Activated CD4-positive, alpha-beta T cell treated with anti-CD3 and anti-CD28 coated beads, Interleukin-2, Interleukin-4, amounts not matched to agents 100 ng/mL and 50 ng/mL, durations not matched to agents 16 hours and 8 hours (primary cell): ENCODE results near the gene NXT1.

Source experiments
- DNase-seq: peaks from one replicate; pipeline ENCODE4 v3.0.0-alpha.2; 2020; ENCODE audit warnings: low spot score

The NXT1 gene

GRCh38 chr20:23361119-23361475 lies 10.5 kb downstream of the NXT1 start:
- DNase-seq, result no peak

- peak; percentile 98 for DNase-seq
These were observed 11.1 kb downstream of the NXT1 start, which contains the start of gene GZF1 for GRCh38 chr20:23361476-23362391. TSS of gene GZF1 (plus strand) at chr20:23362182. CDS start at chr20:23364384, 2,202 bp downstream.

- DNase-seq, result peak; percentile 17
These were observed 12.0 kb downstream of the NXT1 start for GRCh38 chr20:23362392-23363256.

GRCh38 chr20:23363257-23363649 lies 12.7 kb downstream of the NXT1 start:
- no peak for DNase-seq

GRCh38 chr20:23365390-23366165 lies 15.0 kb downstream of the NXT1 start:
- DNase-seq, result no peak

GRCh38 chr20:23366384-23366783 lies 15.8 kb downstream of the NXT1 start:
- peak; percentile 51 for DNase-seq

- peak; percentile 39 for DNase-seq
These were observed 17.2 kb downstream of the NXT1 start for GRCh38 chr20:23367770-23368169.

GRCh38 chr20:23368316-23369071 lies 17.9 kb downstream of the NXT1 start:
- no peak for DNase-seq

- DNase-seq, result no peak
These were observed 18.7 kb downstream of the NXT1 start for GRCh38 chr20:23369072-23369823.

GRCh38 chr20:23370274-23370673 lies 19.7 kb downstream of the NXT1 start:
- DNase-seq, result no peak

GRCh38 chr20:23370873-23371272 lies 20.3 kb downstream of the NXT1 start:
- no peak for DNase-seq

- no peak for DNase-seq
These were observed 20.9 kb downstream of the NXT1 start for GRCh38 chr20:23371496-23371895.

- no peak for DNase-seq
These were observed 23.9 kb downstream of the NXT1 start for GRCh38 chr20:23374441-23374840.

GRCh38 chr20:23375827-23376226 lies 25.2 kb downstream of the NXT1 start:
- DNase-seq, result no peak

GRCh38 chr20:23379772-23380171 lies 29.2 kb downstream of the NXT1 start:
- DNase-seq, result no peak

- no peak for DNase-seq
These were observed 31.3 kb downstream of the NXT1 start for GRCh38 chr20:23381876-23382275.

GRCh38 chr20:23386304-23387117 lies 35.9 kb downstream of the NXT1 start:
- no peak for DNase-seq

- no peak for DNase-seq
These were observed 36.5 kb downstream of the NXT1 start for GRCh38 chr20:23387118-23387443.

- DNase-seq, result no peak
These were observed 39.6 kb downstream of the NXT1 start for GRCh38 chr20:23390091-23390774.
